Immature natural killer cell (primary cell): Measurements from ENCODE around the gene PTPN5. TPM values are rescaled to one million over a fixed set of nuclear protein-coding genes. Genes with fewer than 3 reads are reported as not detected.

Source experiments
- DNase-seq, 3 donors: peaks; one replicate each; pipeline ENCODE4 v3.0.0; 2022; ENCODE audit warnings: mixed read lengths in 1 of 3
- H3K27ac Mint-ChIP-seq, 6 donors: one replicate each; pipeline ENCODE4 v1.8.0; 2020; ENCODE audit warnings: mixed read lengths in 6 of 6, mild to moderate bottlenecking in 5 of 6, inconsistent platforms in 4 of 6, moderate library complexity in 3 of 6
- H3K27me3 Mint-ChIP-seq, 3 donors: one replicate each; pipeline ENCODE4 v1.8.0; 2020 to 2021; ENCODE audit warnings: low read depth in 3 of 3, mild to moderate bottlenecking in 3 of 3, mixed read lengths in 3 of 3, moderate library complexity in 3 of 3, inconsistent platforms in 1 of 3
- H3K36me3 Mint-ChIP-seq, 3 donors: one replicate each; pipeline ENCODE4 v1.8.0; 2020; ENCODE audit warnings: mixed read lengths in 3 of 3, inconsistent platforms in 2 of 3, mild to moderate bottlenecking in 2 of 3
- H3K4me1 Mint-ChIP-seq, 2 donors: one replicate each; pipeline ENCODE4 v1.8.0; 2020; ENCODE audit warnings: inconsistent platforms in 2 of 2, mild to moderate bottlenecking in 2 of 2, mixed read lengths in 2 of 2, moderate library complexity in 1 of 2
- H3K4me3 Mint-ChIP-seq, 5 donors: one replicate each; pipeline ENCODE4 v1.8.0; 2020; ENCODE audit warnings: mild to moderate bottlenecking in 5 of 5, mixed read lengths in 5 of 5, inconsistent platforms in 3 of 5, moderate library complexity in 3 of 5
- H3K9me3 Mint-ChIP-seq, 6 donors: one replicate each; pipeline ENCODE4 v1.8.0; 2020; ENCODE audit warnings: mild to moderate bottlenecking in 6 of 6, mixed read lengths in 6 of 6, inconsistent platforms in 4 of 6, moderate library complexity in 3 of 6
- polyA plus RNA-seq, 3 donors: library from polyadenylated mRNA; unstranded; fragments of 300-500 nt; fragmentation: Illumina TruSeq; gene quantifications; one replicate each; pipeline ENCODE4 v1.2.3, GENCODE V29; 2021

Gene PTPN5
- polyA plus RNA-seq, 3 donors from 2014 or later = not detected

- no peaks in the 10 kb centered on the region for H3K4me1 Mint-ChIP-seq
- DNase-seq = no peak
- peaks cover 2 to 5% (median 5%) of the 10 kb centered on the region in 3 donors for H3K27me3 Mint-ChIP-seq
- no peak overlapping the region for H3K27ac Mint-ChIP-seq
- no peak overlapping the region for H3K4me3 Mint-ChIP-seq
- H3K36me3 Mint-ChIP-seq = no peaks in the 10 kb centered on the region
- H3K9me3 Mint-ChIP-seq = peaks cover 0 to 2% (median 0%) of the 10 kb centered on the region in 6 donors
Observed at GRCh38 chr11:18768978-18769377, 22.6 kb downstream of the PTPN5 start.

GRCh38 chr11:18768472-18768901 is 23.1 kb downstream of the PTPN5 start:
- no peak for DNase-seq
- no peak overlapping the region for H3K27ac Mint-ChIP-seq
- H3K36me3 Mint-ChIP-seq = no peaks in the 10 kb centered on the region
- H3K27me3 Mint-ChIP-seq = peaks cover 2 to 5% (median 5%) of the 10 kb centered on the region in 3 donors
- H3K4me1 Mint-ChIP-seq = no peaks in the 10 kb centered on the region
- H3K4me3 Mint-ChIP-seq = no peak overlapping the region
- peaks cover 0 to 2% (median 0%) of the 10 kb centered on the region in 6 donors for H3K9me3 Mint-ChIP-seq

GRCh38 chr11:18766015-18766414 is 25.6 kb downstream of the PTPN5 start:
- no peaks in the 10 kb centered on the region for H3K9me3 Mint-ChIP-seq

GRCh38 chr11:18765554-18765953 is 26.0 kb downstream of the PTPN5 start:
- Mint-ChIP-seq H3K27me3 (peaks cover 0 to 3% (median 3%) of the 10 kb centered on the region in 3 donors), H3K36me3 (no peaks in the 10 kb centered on the region), H3K4me3 (no peak overlapping the region), H3K4me1 (no peaks in the 10 kb centered on the region), H3K27ac (no peak overlapping the region), H3K9me3 (no peaks in the 10 kb centered on the region)
- DNase-seq = no peak

More at GRCh38 chr11:18766015-18766414, 25.6 kb downstream of the PTPN5 start:
- no peaks in the 10 kb centered on the region for H3K4me1 Mint-ChIP-seq
- H3K4me3 Mint-ChIP-seq = no peak overlapping the region
- H3K36me3 Mint-ChIP-seq = no peaks in the 10 kb centered on the region
- no peak for DNase-seq
- H3K27ac Mint-ChIP-seq = no peak overlapping the region
- peaks cover 0 to 3% (median 3%) of the 10 kb centered on the region in 3 donors for H3K27me3 Mint-ChIP-seq

- Mint-ChIP-seq H3K9me3 (no peaks in the 10 kb centered on the region), H3K27ac (no peak overlapping the region), H3K4me3 (no peak overlapping the region), H3K36me3 (no peaks in the 10 kb centered on the region), H3K4me1 (no peaks in the 10 kb centered on the region), H3K27me3 (peaks cover 0 to 3% (median 0%) of the 10 kb centered on the region in 3 donors)
- DNase-seq = no peak
Observed at GRCh38 chr11:18761741-18762140, 29.9 kb downstream of the PTPN5 start.

GRCh38 chr11:18761144-18761543 is 30.5 kb downstream of the PTPN5 start:
- Mint-ChIP-seq H3K4me1 (no peaks in the 10 kb centered on the region), H3K27me3 (peaks cover 0 to 3% (median 0%) of the 10 kb centered on the region in 3 donors), H3K27ac (no peak overlapping the region), H3K4me3 (no peak overlapping the region), H3K36me3 (no peaks in the 10 kb centered on the region), H3K9me3 (no peaks in the 10 kb centered on the region)
- DNase-seq = no peak

GRCh38 chr11:18757811-18758210 is 33.8 kb downstream of the PTPN5 start:
- no peaks in the 10 kb centered on the region for H3K9me3 Mint-ChIP-seq
- peaks cover 0 to 4% (median 2%) of the 10 kb centered on the region in 3 donors for H3K27me3 Mint-ChIP-seq
- no peaks in the 10 kb centered on the region for H3K4me1 Mint-ChIP-seq
- H3K27ac Mint-ChIP-seq = no peak overlapping the region
- H3K4me3 Mint-ChIP-seq = no peak overlapping the region
- DNase-seq = no peak
- H3K36me3 Mint-ChIP-seq = no peaks in the 10 kb centered on the region

- no peaks in the 10 kb centered on the region for H3K36me3 Mint-ChIP-seq
- no peaks in the 10 kb centered on the region for H3K4me1 Mint-ChIP-seq
- peaks cover 0 to 5% (median 4%) of the 10 kb centered on the region in 3 donors for H3K27me3 Mint-ChIP-seq
- no peak overlapping the region for H3K4me3 Mint-ChIP-seq
- no peaks in the 10 kb centered on the region for H3K9me3 Mint-ChIP-seq
- H3K27ac Mint-ChIP-seq = no peak overlapping the region
- DNase-seq = no peak
Observed at GRCh38 chr11:18756889-18757288, 34.7 kb downstream of the PTPN5 start.

- Mint-ChIP-seq H3K4me3 (no peak overlapping the region), H3K9me3 (no peaks in the 10 kb centered on the region), H3K27me3 (peaks cover 3 to 7% (median 4%) of the 10 kb centered on the region in 3 donors), H3K27ac (no peak overlapping the region), H3K4me1 (no peaks in the 10 kb centered on the region), H3K36me3 (no peaks in the 10 kb centered on the region)
- no peak for DNase-seq
Observed at GRCh38 chr11:18754308-18754707, 37.3 kb downstream of the PTPN5 start.

- peaks cover 2 to 7% (median 3%) of the 10 kb centered on the region in 3 donors for H3K27me3 Mint-ChIP-seq
- H3K4me3 Mint-ChIP-seq = no peak overlapping the region
- no peaks in the 10 kb centered on the region for H3K4me1 Mint-ChIP-seq
- DNase-seq = no peak
- H3K36me3 Mint-ChIP-seq = no peaks in the 10 kb centered on the region
- no peak overlapping the region for H3K27ac Mint-ChIP-seq
- no peaks in the 10 kb centered on the region for H3K9me3 Mint-ChIP-seq
Observed at GRCh38 chr11:18752502-18752901, 39.1 kb downstream of the PTPN5 start.

- Mint-ChIP-seq H3K4me1 (no peaks in the 10 kb centered on the region), H3K4me3 (no peak overlapping the region), H3K27ac (no peak overlapping the region), H3K9me3 (no peaks in the 10 kb centered on the region), H3K36me3 (no peaks in the 10 kb centered on the region), H3K27me3 (peaks cover 3 to 7% (median 4%) of the 10 kb centered on the region in 3 donors)
- DNase-seq = no peak
Observed at GRCh38 chr11:18750944-18751343, 40.7 kb downstream of the PTPN5 start.

- H3K27ac Mint-ChIP-seq = no peak overlapping the region
- peaks cover 2 to 7% (median 5%) of the 10 kb centered on the region in 3 donors for H3K27me3 Mint-ChIP-seq
- H3K36me3 Mint-ChIP-seq = no peaks in the 10 kb centered on the region
- H3K4me3 Mint-ChIP-seq = no peak overlapping the region
- no peaks in the 10 kb centered on the region for H3K9me3 Mint-ChIP-seq
- no peaks in the 10 kb centered on the region for H3K4me1 Mint-ChIP-seq
- DNase-seq = no peak
Observed at GRCh38 chr11:18749681-18750319, 41.8 kb downstream of the PTPN5 start.

- Mint-ChIP-seq H3K4me1 (no peaks in the 10 kb centered on the region), H3K27ac (no peak overlapping the region), H3K27me3 (peaks cover 2 to 9% (median 7%) of the 10 kb centered on the region in 3 donors), H3K9me3 (no peaks in the 10 kb centered on the region), H3K4me3 (no peak overlapping the region), H3K36me3 (no peaks in the 10 kb centered on the region)
- no peak for DNase-seq
Observed at GRCh38 chr11:18748766-18749365, 42.7 kb downstream of the PTPN5 start.

GRCh38 chr11:18745251-18745650 is 46.3 kb downstream of the PTPN5 start:
- H3K27me3 Mint-ChIP-seq = peaks cover 0 to 8% (median 2%) of the 10 kb centered on the region in 3 donors
- no peak overlapping the region for H3K27ac Mint-ChIP-seq
- no peak for DNase-seq
- no peak overlapping the region for H3K4me3 Mint-ChIP-seq
- H3K36me3 Mint-ChIP-seq = no peaks in the 10 kb centered on the region
- H3K9me3 Mint-ChIP-seq = no peaks in the 10 kb centered on the region
- no peaks in the 10 kb centered on the region for H3K4me1 Mint-ChIP-seq
